ENCODE results near the gene CES2.

CES2 gene

GRCh38 chr16:66920924-66921680 lies 14.2 kb upstream of the CES2 start:
- H3K36me3 ChIP-seq (replicated peaks; ENCODE audit: insufficient read depth, low read length), result no peaks in the 10 kb centered on the region
- H3K4me3 ChIP-seq (ENCODE audit: low read length), result no peak overlapping the region
- no peaks in the 10 kb centered on the region for H3K9me2 ChIP-seq (replicated peaks; ENCODE audit: insufficient read depth, low read length)
- H2AFZ ChIP-seq (ENCODE audit: low read length), result no peak overlapping the region
- no peak overlapping the region for H3K9ac ChIP-seq (ENCODE audit: low read length)
- no peak for DNase-seq
- H3K79me2 ChIP-seq (ENCODE audit: low read length), result no peaks in the 10 kb centered on the region
- H3K4me2 ChIP-seq (ENCODE audit: low read depth, low read length), result no peak overlapping the region
- H3K27ac ChIP-seq (ENCODE audit: low read length), result no peak overlapping the region
- H3K27me3 ChIP-seq (replicated peaks; ENCODE audit: insufficient read depth, low read length), result peaks cover 82% of the 10 kb centered on the region
- H4K20me1 ChIP-seq (ENCODE audit: insufficient read depth, low read length), result no peaks in the 10 kb centered on the region
- no peaks in the 10 kb centered on the region for H3K4me1 ChIP-seq (ENCODE audit: low read length)
- TF ChIP-seq EZH2 (optimal IDR thresholded peaks at IDR 0.05; ENCODE audit: low read depth, low read length) (no peak), EZH2phosphoT487 (IDR thresholded peaks at IDR 0.05; ENCODE audit: low read length) (no peak), CTCF (IDR thresholded peaks at IDR 0.05; ENCODE audit: low read length) (no peak)
- H3K9me3 ChIP-seq (replicated peaks; ENCODE audit: insufficient read depth, low read length), result no peaks in the 10 kb centered on the region
- no peaks in the 10 kb centered on the region for H3F3A ChIP-seq (ENCODE audit: insufficient read depth, low read length)

- no peaks in the 10 kb centered on the region for H3K79me2 ChIP-seq (ENCODE audit: low read length)
- H3K4me2 ChIP-seq (ENCODE audit: low read depth, low read length), result no peak overlapping the region
- no peaks in the 10 kb centered on the region for H3K9me2 ChIP-seq (replicated peaks; ENCODE audit: insufficient read depth, low read length)
- DNase-seq, result no peak
- no peaks in the 10 kb centered on the region for H3F3A ChIP-seq (ENCODE audit: insufficient read depth, low read length)
- H3K27me3 ChIP-seq (replicated peaks; ENCODE audit: insufficient read depth, low read length), result peaks cover 74% of the 10 kb centered on the region
- TF ChIP-seq CTCF (IDR thresholded peaks at IDR 0.05; ENCODE audit: low read length) (no peak), EZH2phosphoT487 (IDR thresholded peaks at IDR 0.05; ENCODE audit: low read length) (no peak), EZH2 (optimal IDR thresholded peaks at IDR 0.05; ENCODE audit: low read depth, low read length) (no peak)
- no peaks in the 10 kb centered on the region for H3K36me3 ChIP-seq (replicated peaks; ENCODE audit: insufficient read depth, low read length)
- no peaks in the 10 kb centered on the region for H4K20me1 ChIP-seq (ENCODE audit: insufficient read depth, low read length)
- no peaks in the 10 kb centered on the region for H3K9me3 ChIP-seq (replicated peaks; ENCODE audit: insufficient read depth, low read length)
- H3K27ac ChIP-seq (ENCODE audit: low read length), result no peak overlapping the region
- no peak overlapping the region for H2AFZ ChIP-seq (ENCODE audit: low read length)
- H3K9ac ChIP-seq (ENCODE audit: low read length), result no peak overlapping the region
- H3K4me3 ChIP-seq (ENCODE audit: low read length), result no peak overlapping the region
- H3K4me1 ChIP-seq (ENCODE audit: low read length), result no peaks in the 10 kb centered on the region
These were observed 13.4 kb upstream of the CES2 start for GRCh38 chr16:66921729-66922450.

DNA sequence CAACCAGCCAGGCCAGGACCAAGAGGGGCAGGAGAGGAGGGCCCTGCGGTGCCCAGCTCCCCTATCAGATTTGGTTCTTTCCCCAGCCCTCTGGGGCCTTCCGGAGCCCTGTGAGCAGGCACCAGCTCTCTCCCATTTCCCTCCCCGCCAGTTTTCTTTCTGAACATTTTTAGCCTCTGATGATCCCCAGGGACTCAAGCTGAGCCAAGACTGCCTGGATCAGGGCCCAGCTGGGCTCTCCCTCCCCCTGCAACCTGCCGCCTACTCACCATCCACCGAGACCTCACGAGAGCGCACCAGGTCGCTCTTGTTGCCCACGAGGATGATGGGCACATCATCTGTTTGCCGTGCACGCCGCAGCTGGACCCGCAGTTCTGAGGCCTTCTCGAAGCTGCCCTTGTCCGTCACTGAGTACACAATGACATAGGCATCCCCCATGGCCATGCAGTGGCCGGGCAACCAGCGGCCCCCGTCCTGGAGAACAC lies 12.0 kb upstream of the CES2 start:
- H3K79me2 ChIP-seq (ENCODE audit: low read length), result no peaks in the 10 kb centered on the region
- no peaks in the 10 kb centered on the region for H3K4me1 ChIP-seq (ENCODE audit: low read length)
- no peak for TF ChIP-seq EZH2 (optimal IDR thresholded peaks at IDR 0.05; ENCODE audit: low read depth, low read length)
- no peak for TF ChIP-seq CTCF (IDR thresholded peaks at IDR 0.05; ENCODE audit: low read length)
- TF ChIP-seq EZH2phosphoT487 (IDR thresholded peaks at IDR 0.05; ENCODE audit: low read length), result no peak
- H3K9ac ChIP-seq (ENCODE audit: low read length), result no peak overlapping the region
- H3K27ac ChIP-seq (ENCODE audit: low read length), result no peak overlapping the region
- no peak overlapping the region for H2AFZ ChIP-seq (ENCODE audit: low read length)
- H3K4me2 ChIP-seq (ENCODE audit: low read depth, low read length), result no peak overlapping the region
- H3K9me3 ChIP-seq (replicated peaks; ENCODE audit: insufficient read depth, low read length), result no peaks in the 10 kb centered on the region
- no peak for DNase-seq
- no peaks in the 10 kb centered on the region for H4K20me1 ChIP-seq (ENCODE audit: insufficient read depth, low read length)
- H3F3A ChIP-seq (ENCODE audit: insufficient read depth, low read length), result no peaks in the 10 kb centered on the region
- H3K36me3 ChIP-seq (replicated peaks; ENCODE audit: insufficient read depth, low read length), result no peaks in the 10 kb centered on the region
- H3K4me3 ChIP-seq (ENCODE audit: low read length), result no peak overlapping the region
- no peaks in the 10 kb centered on the region for H3K9me2 ChIP-seq (replicated peaks; ENCODE audit: insufficient read depth, low read length)
- peaks cover 62% of the 10 kb centered on the region for H3K27me3 ChIP-seq (replicated peaks; ENCODE audit: insufficient read depth, low read length)

Measured in MM.1S (cell line).